PC-9 (cell line): ENCODE measurements around the gene NRP1. TPM values are rescaled to one million over a fixed set of nuclear protein-coding genes. Genes with fewer than 3 reads are reported as not detected.

Experiments used
- BruUV-seq: library from RNA; stranded (reverse); fragments of 400-500 nt; replicated peaks from 2 replicates; lab custom pipeline; 2021; lab: Mats Ljungman, UMichigan
- CTCF ChIA-PET: fragments of 300-600 bp; sonication (Branson Sonifier 250); formaldehyde crosslinking; loops from one replicate; lab custom pipeline; 2022; ENCODE audit warnings: antibody characterized with exemption; lab: Charles Lee
- POLR2A ChIA-PET: fragments of 300-600 bp; sonication (Branson Sonifier 250); formaldehyde crosslinking; loops from one replicate; lab custom pipeline; 2022; ENCODE audit warnings: antibody characterized with exemption; ENCODE audit not compliant: unreplicated experiment; lab: Charles Lee
- DNase-seq, 2 experiments: peaks; one replicate each; pipeline versions ENCODE4 v3.0.0 to v3.0.0-alpha.2; 2015 to 2022; ENCODE audit warnings: mixed read lengths in 1 of 2
- H2AFZ ChIP-seq: fragments of 200-600 bp; sonication (generic); 2 replicates; pipeline ENCODE4 v1.8.1; 2017; ENCODE audit warnings: antibody characterized with exemption
- H3F3A ChIP-seq: fragments of 200-600 bp; sonication (generic); 2 replicates; pipeline ENCODE4 v1.8.1; 2017; ENCODE audit warnings: antibody characterized with exemption, mild to moderate bottlenecking, low read depth; ENCODE audit not compliant: insufficient read depth
- H3K27ac ChIP-seq: fragments of 200-600 bp; sonication (generic); 2 replicates; pipeline ENCODE4 v1.6.1; 2016; ENCODE audit warnings: mixed run types
- H3K27me3 ChIP-seq: fragments of 200-600 bp; sonication (generic); 2 replicates; pipeline ENCODE4 v1.6.1; 2016; ENCODE audit warnings: low read depth, mixed run types; ENCODE audit not compliant: insufficient read depth
- H3K36me3 ChIP-seq: fragments of 200-600 bp; sonication (generic); 2 replicates; pipeline ENCODE4 v1.6.1; 2016; ENCODE audit warnings: low read depth, mixed run types
- H3K4me1 ChIP-seq: fragments of 200-600 bp; sonication (generic); replicated peaks from 2 replicates; pipeline ENCODE4 v1.6.1; 2016; ENCODE audit warnings: mixed run types; ENCODE audit not compliant: insufficient read depth
- H3K4me2 ChIP-seq: fragments of 200-600 bp; sonication (generic); 2 replicates; pipeline ENCODE4 v1.6.1; 2017; ENCODE audit warnings: mixed run types
- H3K4me3 ChIP-seq: fragments of 200-600 bp; sonication (generic); 2 replicates; pipeline ENCODE4 v1.6.1; 2016; ENCODE audit warnings: mixed run types
- H3K79me2 ChIP-seq: fragments of 200-600 bp; sonication (generic); 2 replicates; pipeline ENCODE4 v1.6.1; 2017; ENCODE audit warnings: low read depth, mixed run types
- H3K9me2 ChIP-seq: fragments of 200-600 bp; sonication (generic); 2 replicates; pipeline ENCODE4 v1.8.1; 2017; ENCODE audit warnings: mild to moderate bottlenecking; ENCODE audit not compliant: insufficient read depth
- H3K9me3 ChIP-seq: fragments of 200-600 bp; sonication (generic); 2 replicates; pipeline ENCODE4 v1.8.1; 2016; ENCODE audit warnings: low read depth; ENCODE audit not compliant: insufficient read depth
- H4K20me1 ChIP-seq: fragments of 200-600 bp; sonication (generic); 2 replicates; pipeline ENCODE4 v1.8.1; 2017; ENCODE audit not compliant: insufficient read depth
- EZH2 ChIP-seq: fragments of 200-600 bp; sonication (generic); IDR thresholded peaks from 2 replicates; pipeline ENCODE4 v1.8.0; 2017; ENCODE audit warnings: antibody characterized with exemption, low read depth
- intact Hi-C: fragments of 100-400 bp; cut with micrococcal nuclease; formaldehyde crosslinking; loops from one replicate; pipeline ENCODE4 v1.10.0; 2022; ENCODE audit not compliant: unreplicated experiment
- total RNA-seq: library from RNA; stranded (reverse); gene quantifications from 2 replicates; pipeline ENCODE4 v1.2.3, GENCODE V29; 2021
- TF ChIP-seq, protein P1 (sequence below): fragments of 200-600 bp; sonication (generic); conservative IDR thresholded peaks from 2 replicates; pipeline ENCODE4 v1.6.1; 2017; ENCODE audit warnings: mixed run types, antibody characterized with exemption, mild to moderate bottlenecking, moderate library complexity

The NRP1 gene
- total RNA-seq, 1 experiment from 2014 or later: 30.5 TPM

DNA sequence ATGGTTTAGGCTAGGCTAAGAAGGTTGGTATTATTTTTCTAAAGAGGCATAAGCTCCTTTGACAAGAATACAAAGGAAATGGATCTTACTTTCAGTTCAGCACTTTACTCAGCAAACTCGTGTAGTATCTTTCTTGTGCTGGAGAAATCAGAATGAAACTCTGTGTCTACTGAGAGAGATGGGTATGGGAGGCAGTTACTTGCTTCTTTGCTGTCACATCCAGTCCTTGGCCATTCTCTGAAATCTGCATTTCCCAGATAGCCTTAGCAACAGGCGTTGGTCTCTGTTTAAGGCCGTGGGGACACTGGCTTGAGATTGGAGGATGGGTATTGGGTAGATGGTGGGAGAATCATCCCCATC is 180.5 kb downstream of the NRP1 start:
- intact Hi-C loops: no loop called here
- no peak overlapping the region for H3K27ac ChIP-seq
- DNase-seq: no peak
- peaks cover 6% of the 10 kb centered on the region; the same call in 1 of the 2 replicates for H3F3A ChIP-seq
- BruUV-seq: no TSS peak
- ChIA-PET POLR2A (no interaction called here), CTCF (no interaction called here)
- TF ChIP-seq, protein P1, sequence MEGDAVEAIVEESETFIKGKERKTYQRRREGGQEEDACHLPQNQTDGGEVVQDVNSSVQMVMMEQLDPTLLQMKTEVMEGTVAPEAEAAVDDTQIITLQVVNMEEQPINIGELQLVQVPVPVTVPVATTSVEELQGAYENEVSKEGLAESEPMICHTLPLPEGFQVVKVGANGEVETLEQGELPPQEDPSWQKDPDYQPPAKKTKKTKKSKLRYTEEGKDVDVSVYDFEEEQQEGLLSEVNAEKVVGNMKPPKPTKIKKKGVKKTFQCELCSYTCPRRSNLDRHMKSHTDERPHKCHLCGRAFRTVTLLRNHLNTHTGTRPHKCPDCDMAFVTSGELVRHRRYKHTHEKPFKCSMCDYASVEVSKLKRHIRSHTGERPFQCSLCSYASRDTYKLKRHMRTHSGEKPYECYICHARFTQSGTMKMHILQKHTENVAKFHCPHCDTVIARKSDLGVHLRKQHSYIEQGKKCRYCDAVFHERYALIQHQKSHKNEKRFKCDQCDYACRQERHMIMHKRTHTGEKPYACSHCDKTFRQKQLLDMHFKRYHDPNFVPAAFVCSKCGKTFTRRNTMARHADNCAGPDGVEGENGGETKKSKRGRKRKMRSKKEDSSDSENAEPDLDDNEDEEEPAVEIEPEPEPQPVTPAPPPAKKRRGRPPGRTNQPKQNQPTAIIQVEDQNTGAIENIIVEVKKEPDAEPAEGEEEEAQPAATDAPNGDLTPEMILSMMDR: no peak
- TF ChIP-seq EZH2: no peak
- H3K4me2 ChIP-seq: no peak overlapping the region
- H3K9me3 ChIP-seq: no peaks in the 10 kb centered on the region
- no peak overlapping the region for H3K4me3 ChIP-seq
- H3K4me1 ChIP-seq: peaks cover 26% of the 10 kb centered on the region
- no peak overlapping the region for H2AFZ ChIP-seq
- no peaks in the 10 kb centered on the region for H3K27me3 ChIP-seq
- no peaks in the 10 kb centered on the region for H3K9me2 ChIP-seq
- no peaks in the 10 kb centered on the region for H3K79me2 ChIP-seq
- no peaks in the 10 kb centered on the region for H4K20me1 ChIP-seq
- H3K36me3 ChIP-seq: no peaks in the 10 kb centered on the region

DNA sequence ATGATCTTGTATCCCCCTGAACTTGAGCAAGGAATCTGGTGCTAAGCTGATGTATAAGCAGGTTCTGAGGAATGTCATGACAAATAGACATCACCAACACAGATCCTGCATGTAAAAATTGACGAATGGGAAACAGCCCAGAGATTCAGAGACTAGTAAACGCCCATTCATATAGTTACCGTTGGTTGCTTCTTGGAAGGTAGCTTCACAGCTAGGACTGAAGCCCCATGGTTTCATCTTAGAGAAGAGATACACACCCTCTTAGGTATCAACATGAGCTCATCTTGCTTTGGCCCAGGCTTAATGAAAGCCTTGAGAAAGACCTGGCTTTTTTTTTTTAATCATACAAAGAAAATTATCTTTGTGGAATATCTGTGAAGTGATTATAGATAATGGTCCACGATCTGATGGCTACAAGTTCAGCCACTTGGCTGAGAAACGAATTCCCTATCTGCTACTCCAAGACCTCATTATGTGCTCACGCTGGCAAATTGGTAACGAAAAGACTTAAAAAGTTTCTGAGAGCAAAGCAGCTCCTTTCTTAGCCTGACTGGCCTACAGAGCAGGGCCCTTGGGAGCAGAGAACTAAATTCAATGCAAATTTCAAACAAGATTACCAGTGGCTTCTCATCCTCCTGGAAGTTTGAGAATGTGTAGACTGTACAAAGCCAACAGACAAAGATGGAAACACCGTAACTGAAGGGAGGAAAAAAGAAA is 181.1 kb downstream of the NRP1 start:
- Histone ChIP-seq H3K9me2 (no peaks in the 10 kb centered on the region), H3K79me2 (no peaks in the 10 kb centered on the region), H3K27me3 (no peaks in the 10 kb centered on the region), H3K4me1 (peaks cover 26% of the 10 kb centered on the region), H3K4me3 (no peak overlapping the region), H3K27ac (no peak overlapping the region), H3K36me3 (no peaks in the 10 kb centered on the region), H3K4me2 (no peak overlapping the region), H2AFZ (no peak overlapping the region), H4K20me1 (no peaks in the 10 kb centered on the region), H3F3A (peaks cover 6% of the 10 kb centered on the region; the same call in 1 of the 2 replicates), H3K9me3 (no peaks in the 10 kb centered on the region)
- ChIA-PET CTCF (interaction anchor here (0.7 kb wide), 1 partner anchor 18 kb away, joined by 3 read pairs; no protein-coding TSS in a partner anchor), POLR2A (no interaction called here)
- intact Hi-C loops: no loop called here
- no peak for DNase-seq
- no peak for TF ChIP-seq EZH2
- TF ChIP-seq, protein P1: no peak
- no TSS peak for BruUV-seq

DNA sequence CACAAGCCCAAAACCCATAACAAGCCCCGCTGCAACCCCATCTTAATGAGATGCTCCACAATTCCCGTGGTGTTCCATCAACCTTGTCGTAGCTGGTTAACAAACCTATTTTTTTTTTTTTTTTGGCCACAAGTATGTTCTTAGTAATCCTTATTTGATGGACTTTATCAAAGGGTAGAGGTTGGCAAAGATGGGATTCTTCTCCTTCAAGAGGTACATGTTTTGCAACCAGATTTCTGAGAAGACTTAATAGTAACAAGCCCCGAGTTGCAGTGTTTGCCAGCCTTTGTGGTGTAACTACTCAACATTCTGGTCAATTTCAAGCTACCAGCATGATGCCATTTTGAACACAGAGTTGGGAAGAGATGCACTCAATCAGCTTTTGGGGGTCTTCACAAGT is 181.7 kb downstream of the NRP1 start:
- BruUV-seq: no TSS peak
- H3K79me2 ChIP-seq: no peaks in the 10 kb centered on the region
- H3F3A ChIP-seq: peaks cover 6% of the 10 kb centered on the region; the same call in 1 of the 2 replicates
- ChIA-PET POLR2A (no interaction called here), CTCF (interaction anchor here (0.7 kb wide), 1 partner anchor 17 kb away, joined by 3 read pairs; no protein-coding TSS in a partner anchor)
- intact Hi-C loops: no loop called here
- no peak for TF ChIP-seq EZH2
- TF ChIP-seq, protein P1: no peak
- no peaks in the 10 kb centered on the region for H3K9me3 ChIP-seq
- H3K4me3 ChIP-seq: no peak overlapping the region
- no peaks in the 10 kb centered on the region for H3K9me2 ChIP-seq
- no peaks in the 10 kb centered on the region for H3K27me3 ChIP-seq
- no peak overlapping the region for H2AFZ ChIP-seq
- no peaks in the 10 kb centered on the region for H3K36me3 ChIP-seq
- H3K4me2 ChIP-seq: no peak overlapping the region
- no peak for DNase-seq
- no peak overlapping the region for H3K27ac ChIP-seq
- peaks cover 26% of the 10 kb centered on the region for H3K4me1 ChIP-seq
- no peaks in the 10 kb centered on the region for H4K20me1 ChIP-seq
